B cell (primary cell): Measurements from ENCODE around the gene LRRC8B. TPM values are rescaled to one million over a fixed set of nuclear protein-coding genes. Genes with fewer than 3 reads are reported as not detected.

Experiments used
- ATAC-seq: fragments of 200-7000 bp; cut with Tn5 transposase; one replicate; pipeline ENCODE4 v1.10.0; 2021; ENCODE audit warnings: low read depth, mild to moderate bottlenecking, moderate number of reproducible peaks, moderate library complexity
- CTCF ChIA-PET: fragments of 350-600 bp; sonication (Branson Sonifier 250); formaldehyde crosslinking; loops from one replicate; lab custom pipeline; 2021; ENCODE audit warnings: antibody characterized with exemption, inconsistent platforms; lab: Charles Lee
- POLR2A ChIA-PET: fragments of 350-600 bp; sonication (Branson Sonifier 250); formaldehyde crosslinking; loops from one replicate; lab custom pipeline; 2021; ENCODE audit warnings: antibody characterized with exemption; lab: Charles Lee
- DNase-seq: peaks from one replicate; pipeline ENCODE4 v3.0.0; 2013
- H2AFZ ChIP-seq: 2 replicates; pipeline ENCODE4 v1.6.1; 2012; ENCODE audit warnings: mild to moderate bottlenecking, low read depth, low read length; ENCODE audit not compliant: insufficient read depth, poor library complexity, severe bottlenecking
- H3K27ac ChIP-seq, 2 donors: 1 replicate in 1 of 2; 2 replicates in 1 of 2; pipeline ENCODE4 v1.5.1; 2012 to 2013; ENCODE audit warnings: low read length in 2 of 2, mild to moderate bottlenecking in 2 of 2, moderate library complexity in 1 of 2
- H3K27me3 ChIP-seq, 4 experiments: fragments of 200-600 bp in 1 of 4; sonication (generic) in 1 of 4; replicated peaks in 1 of 4; 1 replicate in 2 of 4; 2 replicates in 2 of 4; pipeline versions ENCODE4 v1.6.1 to v1.7.0; 2013 to 2016; ENCODE audit warnings: low read length in 3 of 4, mild to moderate bottlenecking in 2 of 4, mixed read lengths in 1 of 4, moderate library complexity in 1 of 4; ENCODE audit not compliant: insufficient read depth in 4 of 4, control insufficient read depth in 3 of 4; ENCODE audit errors: control extremely low read depth in 1 of 4
- H3K36me3 ChIP-seq, 2 experiments: replicated peaks in 1 of 2; 1 replicate in 1 of 2; 2 replicates in 1 of 2; pipeline versions ENCODE4 v1.6.1 to v1.7.1; 2013; ENCODE audit warnings: low read length in 1 of 2; ENCODE audit not compliant: insufficient read depth in 2 of 2, control insufficient read depth in 1 of 2; ENCODE audit errors: control extremely low read depth in 1 of 2, extremely low read depth in 1 of 2
- H3K4me1 ChIP-seq, 2 donors: fragments of 200-600 bp in 1 of 2; sonication (generic) in 1 of 2; 1 replicate in 1 of 2; 2 replicates in 1 of 2; pipeline versions ENCODE4 v1.5.1 to v1.6.1; 2013 to 2017; ENCODE audit warnings: low read length in 2 of 2; ENCODE audit not compliant: control insufficient read depth in 2 of 2, insufficient read depth in 2 of 2
- H3K4me2 ChIP-seq: replicated peaks from 2 replicates; pipeline ENCODE3; 2012; ENCODE audit warnings: mild to moderate bottlenecking, low read depth, low read length; ENCODE audit not compliant: poor library complexity, severe bottlenecking
- H3K4me3 ChIP-seq, 5 experiments: fragments of 200-600 bp in 1 of 5; sonication (generic) in 1 of 5; 1 replicate in 3 of 5; 2 replicates in 2 of 5; pipeline versions ENCODE4 v1.5.1 to v1.7.0; 2011 to 2016; ENCODE audit warnings: low read length in 4 of 5, mild to moderate bottlenecking in 4 of 5, low read depth in 2 of 5, control low read depth in 1 of 5, moderate library complexity in 1 of 5; ENCODE audit not compliant: insufficient read depth in 1 of 5; ENCODE audit errors: control extremely low read depth in 1 of 5, extremely low read depth in 1 of 5
- H3K79me2 ChIP-seq: fragments of 200-600 bp; sonication (generic); one replicate; pipeline ENCODE4 v1.6.0; 2016; ENCODE audit warnings: low read length; ENCODE audit not compliant: control insufficient read depth, insufficient read depth
- H3K9ac ChIP-seq: fragments of 200-600 bp; sonication (generic); 2 replicates; pipeline ENCODE4 v1.6.1; 2017; ENCODE audit warnings: mild to moderate bottlenecking, low read length, moderate library complexity
- H3K9me3 ChIP-seq, 3 donors: one replicate each; pipeline versions ENCODE4 v1.6.1 to v1.7.1; 2013; ENCODE audit warnings: low read length in 2 of 3; ENCODE audit not compliant: control insufficient read depth in 2 of 3, insufficient read depth in 1 of 3; ENCODE audit errors: control extremely low read depth in 1 of 3
- H4K20me1 ChIP-seq: 2 replicates; pipeline ENCODE4 v1.6.0; 2012; ENCODE audit warnings: mild to moderate bottlenecking, low read length; ENCODE audit not compliant: insufficient read depth, control insufficient read depth, poor library complexity, severe bottlenecking
- H3K27ac Mint-ChIP-seq: one replicate; pipeline ENCODE4 v1.8.0; 2021; ENCODE audit warnings: mixed read lengths
- H3K27me3 Mint-ChIP-seq: one replicate; pipeline ENCODE4 v1.8.0; 2021; ENCODE audit warnings: mixed read lengths
- H3K4me1 Mint-ChIP-seq: one replicate; pipeline ENCODE4 v1.8.0; 2021; ENCODE audit warnings: mixed read lengths
- H3K4me3 Mint-ChIP-seq: one replicate; pipeline ENCODE4 v1.8.0; 2021; ENCODE audit warnings: mixed read lengths
- H3K9me3 Mint-ChIP-seq: one replicate; pipeline ENCODE4 v1.8.0; 2022; ENCODE audit warnings: mixed read lengths; ENCODE audit not compliant: insufficient read depth
- CTCF ChIP-seq: fragments of 200-600 bp; IDR thresholded peaks from one replicate; pipeline ENCODE4 v1.8.0; 2022; ENCODE audit warnings: antibody characterized with exemption, mild to moderate bottlenecking
- EZH2 ChIP-seq: IDR thresholded peaks from 2 replicates; pipeline ENCODE4 v1.6.1; 2012; ENCODE audit warnings: borderline replicate concordance, low read depth, mild to moderate bottlenecking, moderate library complexity, low read length; ENCODE audit not compliant: insufficient read depth, poor library complexity, severe bottlenecking
- WGBS: methylation state at CpG from one replicate; pipeline ENCODE4 v1.1.5; 2013; ENCODE audit warnings: missing lambda C conversion rate; ENCODE audit not compliant: insufficient coverage; 5-methylcytosine and 5-hydroxymethylcytosine counted together
- intact Hi-C: fragments of 100-400 bp; cut with micrococcal nuclease; formaldehyde crosslinking; loops from one replicate; pipeline ENCODE4 v1.10.0; 2022
- polyA plus RNA-seq: library from polyadenylated mRNA; depleted of rRNA; stranded (reverse); fragments of >200 nt; gene quantifications from 2 replicates; pipeline ENCODE4 v1.2.3, GENCODE V29; 2012
- total RNA-seq, 2 donors: library from RNA; stranded (reverse); fragments of 120-200 nt in 1 of 2; gene quantifications; 1 replicate in 1 of 2; 2 replicates in 1 of 2; pipeline versions ENCODE4 v1.2.3 to v1.2.4, GENCODE V29; 2013 to 2022

Gene LRRC8B
- total and polyA plus RNA-seq, 2 donors (not counting 1 experiment from before 2014, with no cell fraction given): 2.2 to 9.9 TPM

- Histone ChIP-seq H3K36me3 (no peaks in the 10 kb centered on the region), H3K79me2 (no peaks in the 10 kb centered on the region), H3K9ac (no peak overlapping the region), H3K4me2 (peak overlapping the region; percentile 7), H2AFZ (no peak overlapping the region), H3K4me1 (peaks cover 44 to 58% of the 10 kb centered on the region in 2 donors), H3K9me3 (peaks cover 0 to 6% (median 0%) of the 10 kb centered on the region in 3 donors), H4K20me1 (no peaks in the 10 kb centered on the region), H3K27me3 (no peaks in the 10 kb centered on the region), H3K27ac (no peak overlapping the region), H3K4me3 (no peak overlapping the region)
- no peak for DNase-seq
- no peak overlapping the region for H3K27ac Mint-ChIP-seq
- ATAC-seq: peak; percentile 38
- TF ChIP-seq EZH2 (no peak), CTCF (no peak)
- POLR2A ChIA-PET: no interaction called here
- no peak overlapping the region for H3K4me3 Mint-ChIP-seq
- peaks cover 55% of the 10 kb centered on the region for H3K4me1 Mint-ChIP-seq
- CTCF ChIA-PET: interaction anchor here (1.8 to 2.0 kb wide), 2 partner anchors 11 to 153 kb away, joined by 8 to 13 read pairs; no protein-coding TSS in a partner anchor
- intact Hi-C loops: no loop called here
- WGBS: 81% methylated on average over 14 of the region's 15 CpGs
- no peaks in the 10 kb centered on the region for H3K27me3 Mint-ChIP-seq
- H3K9me3 Mint-ChIP-seq: no peaks in the 10 kb centered on the region
These were observed 85.9 kb downstream of the LRRC8B start for GRCh38 chr1:89610457-89611011.

GRCh38 chr1:89611721-89612120 is 87.1 kb downstream of the LRRC8B start:
- no peak overlapping the region for H3K4me3 Mint-ChIP-seq
- Histone ChIP-seq H3K4me1 (peaks cover 35 to 48% of the 10 kb centered on the region in 2 donors), H4K20me1 (no peaks in the 10 kb centered on the region), H3K27me3 (no peaks in the 10 kb centered on the region), H3K9ac (no peak overlapping the region), H3K4me2 (peak overlapping the region; percentile 7), H3K27ac (no peak overlapping the region), H2AFZ (no peak overlapping the region), H3K36me3 (no peaks in the 10 kb centered on the region), H3K4me3 (no peak overlapping the region), H3K9me3 (peaks cover 0 to 6% (median 0%) of the 10 kb centered on the region in 3 donors), H3K79me2 (no peaks in the 10 kb centered on the region)
- TF ChIP-seq CTCF (no peak), EZH2 (no peak)
- H3K4me1 Mint-ChIP-seq: peaks cover 43% of the 10 kb centered on the region
- CTCF ChIA-PET: interaction anchor here (0.6 to 2.0 kb wide), 6 partner anchors 12 to 650 kb away, joined by 4 to 13 read pairs (median 5); no protein-coding TSS in a partner anchor
- H3K27me3 Mint-ChIP-seq: no peaks in the 10 kb centered on the region
- WGBS: no CpG with 5 or more reads among the region's 1 CpG
- H3K9me3 Mint-ChIP-seq: no peaks in the 10 kb centered on the region
- intact Hi-C loops: no loop called here
- no peak for DNase-seq
- H3K27ac Mint-ChIP-seq: no peak overlapping the region
- no peak for ATAC-seq
- POLR2A ChIA-PET: interaction anchor here (0.9 kb wide), 1 partner anchor 9 kb away, joined by 3 read pairs; no protein-coding TSS in a partner anchor
